Activated CD4-positive, CD25-positive, alpha-beta regulatory T cell treated with anti-CD3 and anti-CD28 coated beads, Interleukin-2, amount 50 U/mL, for 72 hours (primary cell): ENCODE data around the gene BAIAP2L2.

Source experiments
- DNase-seq: peaks from one replicate; pipeline ENCODE4 v3.0.0; 2021

BAIAP2L2 gene

GRCh38 chr22:38036392-38037062 lies 74.0 kb downstream of the BAIAP2L2 start:
- no peak for DNase-seq

GRCh38 chr22:38035530-38035885 lies 75.0 kb downstream of the BAIAP2L2 start:
- no peak for DNase-seq
